Measurements from ENCODE around the gene STRADA.

STRADA gene

DNA sequence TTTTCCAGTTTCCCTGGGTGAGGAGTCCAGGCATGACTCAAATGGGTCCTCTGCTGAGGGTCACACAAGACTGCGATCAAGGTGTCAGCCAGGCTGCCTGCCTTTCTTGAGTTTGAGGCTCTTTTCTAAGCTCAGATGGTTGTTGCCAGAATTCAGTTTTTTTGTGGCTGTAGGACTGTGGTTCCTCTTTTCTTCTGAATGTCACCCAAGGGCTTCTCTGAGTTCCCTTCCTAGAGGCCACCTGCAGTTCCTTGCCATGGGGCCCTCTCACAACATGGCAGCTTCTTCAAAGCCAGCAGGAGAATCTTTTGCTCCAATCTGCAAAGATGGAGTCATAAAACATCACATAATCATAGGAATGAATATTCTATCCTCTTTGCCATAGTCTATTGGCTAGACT is 59.2 kb downstream of the STRADA start:
- DNase-seq (ENCODE audit: low read depth): no peak

DNA sequence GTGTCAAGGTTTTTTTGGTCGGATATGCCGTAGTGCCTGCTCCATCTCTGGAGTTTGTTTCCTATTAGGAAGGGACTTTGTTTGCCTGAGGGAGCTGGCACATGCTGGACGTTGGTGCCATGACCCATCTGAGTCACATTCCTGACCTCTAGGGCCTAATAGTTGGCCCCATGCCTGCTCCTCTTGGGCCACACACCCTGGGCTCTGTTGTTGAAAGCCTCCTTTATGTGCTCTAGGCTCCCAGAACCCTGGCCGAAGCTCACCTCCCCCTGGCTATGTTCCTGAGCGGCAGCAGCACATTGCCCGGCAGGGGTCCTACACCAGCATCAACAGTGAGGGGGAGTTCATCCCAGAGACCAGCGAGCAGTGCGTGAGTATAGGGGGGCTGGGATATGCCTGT is 60.1 kb downstream of the STRADA start:
- DNase-seq (ENCODE audit: low read depth): no peak

DNA sequence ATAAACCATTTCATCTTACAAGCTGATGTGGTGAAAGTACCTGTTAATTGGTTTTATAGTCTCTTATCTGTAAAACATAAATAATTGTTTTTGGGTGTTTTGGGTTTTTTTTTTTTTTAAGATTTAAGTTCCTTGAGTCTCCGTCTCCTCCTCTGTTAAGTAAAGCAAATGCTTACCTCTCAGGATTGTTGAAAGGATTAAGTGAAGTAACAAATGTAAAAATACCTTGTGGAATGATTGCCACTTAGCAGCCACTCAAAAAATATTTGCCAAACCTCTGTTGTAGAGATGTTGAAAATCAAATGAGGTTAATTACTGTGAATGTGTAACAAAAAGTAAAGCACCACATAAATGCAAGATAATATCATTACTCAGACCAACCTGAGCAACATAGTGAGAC is 60.9 kb downstream of the STRADA start:
- no peak for DNase-seq (ENCODE audit: low read depth)

DNA sequence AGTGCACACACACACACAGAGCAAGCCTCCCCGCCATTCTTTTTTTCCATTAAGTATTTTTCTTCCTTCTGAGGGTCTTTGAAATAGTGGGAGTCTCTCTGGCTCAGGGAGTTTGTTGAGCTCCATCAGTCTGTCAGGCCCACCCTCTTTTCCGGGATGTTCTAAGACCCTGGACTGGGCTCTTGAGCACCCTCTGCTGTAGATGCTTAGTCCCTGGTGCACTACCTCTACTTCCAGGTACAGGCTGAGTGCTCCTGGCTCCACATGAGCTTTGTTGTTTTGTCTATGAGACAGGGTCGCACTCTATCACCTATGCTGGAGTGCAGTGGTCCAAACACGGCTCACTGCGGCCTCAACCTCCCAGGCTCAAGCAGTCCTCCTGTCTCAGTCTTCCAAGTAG is 62.4 kb downstream of the STRADA start:
- DNase-seq (ENCODE audit: low read depth): no peak

DNA sequence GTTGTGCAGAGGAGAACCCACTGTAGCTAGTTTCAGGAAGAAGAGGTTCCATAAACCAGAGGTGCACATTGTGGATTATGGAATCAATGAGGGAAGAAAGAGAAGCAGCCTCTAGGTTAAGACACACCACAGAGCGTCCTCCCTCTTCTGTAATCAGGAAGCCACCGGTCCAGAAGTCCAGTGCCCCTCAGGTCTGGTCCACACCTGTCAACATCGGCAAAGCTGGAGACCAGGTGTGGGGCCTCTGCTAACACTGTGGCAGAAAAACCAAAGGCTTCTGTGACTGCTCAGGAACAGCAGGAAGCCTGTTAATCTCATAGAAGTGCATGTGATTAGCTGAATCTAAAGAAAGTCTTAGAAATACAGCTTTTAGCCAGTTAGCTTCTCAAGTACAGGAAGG is 65.0 kb downstream of the STRADA start:
- DNase-seq (ENCODE audit: low read depth): no peak

DNA sequence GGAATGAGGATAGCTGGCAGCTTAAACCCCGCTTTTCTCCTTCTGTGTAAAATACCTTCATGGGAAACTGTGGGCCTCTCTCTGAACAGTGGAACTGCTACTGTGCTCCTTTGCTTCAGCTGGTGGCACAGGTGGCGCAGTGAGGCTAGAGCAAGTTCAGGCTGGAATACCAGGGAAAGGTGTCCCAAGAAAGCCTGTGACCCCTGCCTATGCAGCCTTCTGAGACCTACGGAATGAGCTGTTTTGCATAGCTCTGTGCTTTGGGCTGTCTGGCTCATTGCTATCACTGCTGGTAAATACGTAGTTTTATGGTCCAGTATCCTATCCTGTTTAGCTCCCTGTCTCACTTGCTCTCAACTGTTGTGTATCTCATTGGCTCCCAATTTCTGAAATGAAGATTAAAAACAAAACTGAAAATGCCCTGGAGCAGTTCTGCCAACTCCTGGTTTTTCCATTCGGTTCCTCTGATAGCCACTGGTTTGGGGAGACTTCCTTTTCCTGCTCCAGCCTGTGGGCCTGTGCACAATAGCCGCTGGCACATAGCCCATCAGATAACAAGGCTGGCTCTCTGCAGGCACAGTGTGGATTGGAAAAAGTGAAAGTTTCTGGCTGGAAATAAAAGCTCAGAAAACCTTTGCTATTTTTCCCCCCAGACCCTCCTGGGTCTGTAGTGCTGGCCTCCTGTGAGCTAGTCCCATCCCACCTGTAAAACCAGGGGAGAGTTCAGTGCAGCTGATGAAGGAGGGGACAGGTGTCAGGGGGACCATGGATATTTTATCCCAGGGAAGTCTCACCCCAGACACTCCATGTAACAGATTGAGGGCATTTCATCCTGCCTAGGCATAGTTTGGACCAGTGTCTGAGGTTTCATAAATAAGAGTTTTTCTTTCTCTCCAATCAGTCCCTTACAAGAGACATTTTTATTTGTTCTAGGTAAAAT is 65.7 kb downstream of the STRADA start:
- DNase-seq (ENCODE audit: low read depth): no peak

DNA sequence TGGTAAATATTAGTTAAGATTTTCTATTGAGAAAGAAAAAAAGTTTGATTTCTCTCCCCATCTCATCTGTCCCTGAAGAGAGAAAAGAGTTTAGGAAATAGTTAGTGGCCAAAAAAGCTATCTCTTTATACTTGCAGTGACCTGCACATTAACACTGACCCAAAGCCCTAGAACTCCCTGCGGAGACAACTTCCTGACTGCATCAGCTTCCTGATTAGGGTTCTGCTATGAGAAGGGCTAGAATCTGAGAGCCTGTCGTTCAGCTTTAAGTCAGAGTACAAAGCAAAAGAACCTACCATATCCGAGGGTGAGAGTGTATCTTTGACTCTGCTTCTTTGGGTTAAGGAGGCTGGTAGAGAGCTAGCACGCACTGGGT is 66.4 kb downstream of the STRADA start:
- DNase-seq (ENCODE audit: low read depth): no peak

DNA sequence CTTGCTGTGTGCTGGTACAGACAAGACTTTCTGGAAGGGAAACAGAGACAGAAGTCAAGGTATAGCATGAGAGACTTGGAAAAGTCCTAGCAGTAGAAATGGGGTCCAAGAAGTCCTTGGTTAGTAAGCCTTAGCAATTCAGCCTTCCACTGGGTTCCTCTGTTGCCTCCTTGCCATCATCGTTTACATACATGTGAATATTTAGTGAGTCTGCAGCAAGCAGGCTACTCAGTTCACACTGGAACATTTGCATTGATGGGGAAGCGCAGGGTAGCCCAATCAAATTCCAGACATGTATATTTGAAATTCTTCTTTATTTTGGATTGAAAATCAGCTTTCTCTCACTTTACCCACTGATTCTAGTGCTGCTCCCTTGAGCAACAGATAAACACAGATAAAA is 68.7 kb downstream of the STRADA start:
- DNase-seq (ENCODE audit: low read depth): no peak

DNA sequence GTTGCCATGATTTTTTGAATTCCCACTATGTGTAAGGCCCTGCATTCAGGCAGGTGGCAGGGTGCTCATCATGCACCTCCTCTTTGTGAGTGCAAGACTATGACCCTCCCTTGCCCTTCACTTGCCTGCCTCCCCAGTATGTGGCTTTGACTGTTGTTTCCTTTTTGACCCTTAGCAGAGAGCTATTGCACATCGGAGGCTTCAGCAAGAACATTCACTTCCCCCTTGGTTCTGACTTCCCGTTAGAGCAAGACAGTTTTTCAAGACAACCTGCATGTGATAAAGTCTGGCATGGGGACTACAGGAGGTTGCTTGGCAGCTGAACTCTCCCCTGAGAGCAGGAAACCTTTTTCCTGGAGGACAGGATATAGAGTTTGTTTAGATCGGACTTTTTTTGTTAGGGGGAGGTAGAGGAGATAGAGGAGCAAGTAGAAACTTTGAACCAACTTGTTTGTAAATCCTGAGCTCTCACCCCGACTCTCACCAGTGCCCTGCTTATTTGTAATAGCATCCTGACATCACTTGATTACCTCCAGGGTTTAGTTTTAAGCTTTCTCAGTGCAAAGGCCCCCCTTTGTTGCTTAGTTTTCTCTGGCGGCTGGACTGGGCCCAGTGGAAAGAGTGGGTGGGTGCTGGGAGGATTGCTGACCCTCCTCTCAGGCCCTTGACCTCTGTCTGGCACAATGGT is 75.9 kb downstream of the STRADA start:
- DNase-seq (ENCODE audit: low read depth): no peak

DNA sequence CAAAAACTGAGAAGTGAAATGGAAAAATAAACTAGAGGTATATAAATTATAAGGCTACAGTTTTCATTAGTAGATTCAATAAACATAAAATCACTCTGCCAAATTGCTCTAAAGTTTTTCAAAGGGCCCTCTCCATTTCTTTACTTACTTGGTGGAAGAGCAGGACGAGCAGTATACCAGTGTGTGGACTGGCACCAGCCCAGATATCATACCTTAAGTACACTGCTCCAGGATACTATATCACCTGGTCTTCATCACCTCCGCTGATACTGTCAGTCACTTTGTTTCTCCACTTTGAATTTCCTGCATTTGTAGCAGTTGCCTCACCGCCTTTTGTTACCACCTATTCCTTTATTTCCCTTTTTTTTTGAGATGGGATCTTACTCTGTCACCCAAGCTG is 81.7 kb downstream of the STRADA start:
- no peak for DNase-seq (ENCODE audit: low read depth)

DNA sequence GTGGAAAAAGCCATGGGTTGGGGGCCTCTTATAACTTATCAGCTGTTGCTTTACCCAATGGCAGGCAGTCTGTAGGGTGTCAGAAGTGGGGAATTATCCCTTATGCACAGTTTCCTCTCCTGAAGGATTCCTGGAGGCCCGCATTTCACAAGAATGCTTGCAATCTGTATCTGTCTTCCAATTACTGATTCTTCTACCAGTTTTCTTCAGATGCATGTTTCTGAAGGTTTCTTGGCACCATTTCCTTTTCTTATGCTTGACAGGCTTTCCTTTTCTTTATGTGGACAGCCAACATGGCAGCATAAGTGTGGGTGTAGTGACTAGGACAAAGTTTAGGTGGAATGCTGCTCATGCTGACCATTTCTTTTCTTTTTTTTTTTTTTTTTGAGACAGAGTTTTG is 83.2 kb downstream of the STRADA start:
- DNase-seq (ENCODE audit: low read depth): no peak

DNA sequence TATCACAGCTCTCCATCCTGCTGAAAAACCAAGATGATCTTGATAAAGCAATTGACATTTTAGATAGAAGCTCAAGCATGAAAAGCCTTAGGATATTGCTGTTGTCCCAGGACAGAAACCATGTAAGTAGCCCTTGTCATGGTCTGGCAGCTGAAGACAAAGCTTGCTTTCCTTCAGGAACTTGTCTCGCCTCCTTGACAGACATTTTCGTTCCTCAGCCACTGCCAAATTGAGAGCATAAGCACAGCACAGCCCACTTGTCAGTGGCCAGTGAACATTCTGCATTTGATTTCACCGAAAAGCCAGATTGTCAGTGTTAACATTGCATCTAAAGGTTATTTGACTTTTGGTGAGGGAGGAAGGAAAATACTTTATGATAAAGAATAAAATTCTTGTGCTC is 83.8 kb downstream of the STRADA start:
- no peak for DNase-seq (ENCODE audit: low read depth)

DNA sequence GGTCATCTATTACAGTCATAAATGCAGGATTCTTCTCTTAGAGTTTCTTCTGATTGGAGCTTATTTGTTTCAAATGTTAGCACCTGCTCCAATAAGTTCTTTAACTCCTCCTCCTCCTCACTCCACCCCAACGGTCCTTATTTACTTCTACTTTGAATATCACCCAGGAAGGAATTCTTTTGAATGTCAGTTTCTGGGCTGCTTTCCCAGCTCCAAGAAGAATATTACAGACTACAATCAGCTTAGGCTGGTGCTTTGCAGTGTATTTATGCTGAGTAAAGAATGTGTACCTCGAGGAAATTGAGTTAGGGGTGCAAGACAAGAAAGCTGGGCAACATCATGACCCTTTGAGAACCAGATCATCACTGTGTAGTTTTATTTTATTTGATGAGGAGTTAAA is 88.5 kb downstream of the STRADA start:
- DNase-seq (ENCODE audit: low read depth): no peak

Measured in activated T-cell treated with anti-CD3 and anti-CD28 coated beads for 24 hours (primary cell).